ENCODE data around the gene ITGB5. TPM values are rescaled to one million over a fixed set of nuclear protein-coding genes. Genes with fewer than 3 reads are reported as not detected.

Gene ITGB5
- total RNA-seq, 2 experiments from 2014 or later = 0.47 to 0.85 TPM

GRCh38 chr3:124858275-124858674, 28.9 kb downstream of the ITGB5 start:
- DNase-seq (no peak), ATAC-seq (ENCODE audit: poor library complexity) (no peak)
- CTCF ChIA-PET = interaction anchor here (0.6 kb wide), 1 partner anchor 56 kb away, joined by 3 read pairs; no protein-coding TSS in a partner anchor
- Mint-ChIP-seq H3K27ac (no peak overlapping the region), H3K4me3 (no peak overlapping the region), H3K27me3 (peaks cover 8% of the 10 kb centered on the region), H3K4me1 (ENCODE audit: low read depth) (no peaks in the 10 kb centered on the region), H3K9me3 (no peaks in the 10 kb centered on the region), H3K36me3 (ENCODE audit: low read depth) (no peaks in the 10 kb centered on the region)
- Histone ChIP-seq H3K9me3 (ENCODE audit: control insufficient read depth in 1 of 2, insufficient read depth in 1 of 2, low read length in 2 of 2) (no peaks in the 10 kb centered on the region), H3K4me1 (ENCODE audit: insufficient read depth, low read length) (no peaks in the 10 kb centered on the region), H3K27ac (ENCODE audit: low read depth in 1 of 2, low read length in 2 of 2) (no peak overlapping the region), H3K4me3 (ENCODE audit: low read length) (no peak overlapping the region), H3K36me3 (ENCODE audit: insufficient read depth, low read length) (no peaks in the 10 kb centered on the region), H3K27me3 (ENCODE audit: control insufficient read depth in 1 of 2, insufficient read depth in 2 of 2, low read length in 2 of 2) (peaks cover 0 to 4% of the 10 kb centered on the region in 2 experiments)
- intact Hi-C loops (cut with DNase I, micrococcal nuclease) = no loop called here
- TF ChIP-seq CTCF (IDR thresholded peaks at IDR 0.05) = no peak
- POLR2A ChIA-PET = no interaction called here

DNA sequence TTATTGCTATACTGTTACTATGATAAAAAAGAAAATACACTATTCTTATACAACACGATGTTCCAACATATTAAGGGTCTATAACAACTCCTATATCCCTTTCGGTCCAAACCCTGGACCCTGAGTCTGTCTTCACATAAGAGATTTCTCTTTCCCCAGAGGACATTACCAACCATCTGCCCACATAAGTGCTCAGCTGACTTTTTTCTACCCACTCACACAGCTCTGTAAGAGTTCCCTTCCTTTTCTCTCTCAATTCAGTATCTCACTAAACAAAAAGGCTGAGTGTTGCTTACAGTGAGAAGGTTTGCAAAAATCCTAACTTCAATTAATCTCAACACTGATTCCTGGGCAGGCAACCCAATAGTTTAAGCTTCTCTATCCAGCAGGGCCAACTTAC, 30.5 kb downstream of the ITGB5 start:
- Histone ChIP-seq H3K4me3 (ENCODE audit: low read length) (no peak overlapping the region), H3K27me3 (ENCODE audit: control insufficient read depth in 1 of 2, insufficient read depth in 2 of 2, low read length in 2 of 2) (peaks cover 0 to 4% of the 10 kb centered on the region in 2 experiments), H3K9me3 (ENCODE audit: control insufficient read depth in 1 of 2, insufficient read depth in 1 of 2, low read length in 2 of 2) (no peaks in the 10 kb centered on the region), H3K36me3 (ENCODE audit: insufficient read depth, low read length) (no peaks in the 10 kb centered on the region), H3K27ac (ENCODE audit: low read depth in 1 of 2, low read length in 2 of 2) (no peak overlapping the region), H3K4me1 (ENCODE audit: insufficient read depth, low read length) (no peaks in the 10 kb centered on the region)
- Mint-ChIP-seq H3K27ac (no peak overlapping the region), H3K36me3 (ENCODE audit: low read depth) (no peaks in the 10 kb centered on the region), H3K9me3 (no peaks in the 10 kb centered on the region), H3K27me3 (peaks cover 8% of the 10 kb centered on the region), H3K4me3 (no peak overlapping the region), H3K4me1 (ENCODE audit: low read depth) (no peaks in the 10 kb centered on the region)
- no peak for ATAC-seq (ENCODE audit: poor library complexity)
- POLR2A ChIA-PET = no interaction called here
- DNase-seq = no peak
- CTCF ChIA-PET = no interaction called here
- intact Hi-C loops (cut with DNase I, micrococcal nuclease) = no loop called here
- TF ChIP-seq CTCF (IDR thresholded peaks at IDR 0.05) = no peak

DNA sequence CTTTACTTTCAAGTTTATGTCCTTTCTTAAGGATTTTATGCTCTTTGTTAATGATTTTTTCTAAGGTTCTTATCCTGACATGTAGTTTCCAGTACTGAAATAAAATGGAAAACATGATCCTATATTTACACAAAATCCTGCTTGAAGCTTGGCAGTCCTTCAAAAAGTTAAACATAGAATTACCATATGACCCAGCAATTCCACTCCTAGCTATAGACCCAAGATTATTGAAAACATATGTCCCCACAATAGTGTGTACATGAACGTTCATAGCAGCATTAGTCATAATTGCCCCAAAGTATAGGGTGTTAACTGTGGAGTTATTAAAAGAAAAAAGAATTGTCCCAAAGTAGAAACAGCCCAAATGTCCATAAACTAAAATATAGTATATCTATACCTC, 33.2 kb downstream of the ITGB5 start:
- intact Hi-C loops (cut with DNase I, micrococcal nuclease) = no loop called here
- ChIA-PET POLR2A (no interaction called here), CTCF (no interaction called here)
- no peaks in the 10 kb centered on the region for H3K4me1 Mint-ChIP-seq (ENCODE audit: low read depth)
- Histone ChIP-seq H3K27ac (ENCODE audit: low read depth in 1 of 2, low read length in 2 of 2) (no peak overlapping the region), H3K4me3 (ENCODE audit: low read length) (no peak overlapping the region), H3K36me3 (ENCODE audit: insufficient read depth, low read length) (no peaks in the 10 kb centered on the region), H3K27me3 (ENCODE audit: control insufficient read depth in 1 of 2, insufficient read depth in 2 of 2, low read length in 2 of 2) (no peaks in the 10 kb centered on the region), H3K4me1 (ENCODE audit: insufficient read depth, low read length) (no peaks in the 10 kb centered on the region), H3K9me3 (ENCODE audit: control insufficient read depth in 1 of 2, insufficient read depth in 1 of 2, low read length in 2 of 2) (no peaks in the 10 kb centered on the region)
- no peak for TF ChIP-seq CTCF (IDR thresholded peaks at IDR 0.05)
- H3K27ac Mint-ChIP-seq = no peak overlapping the region
- H3K9me3 Mint-ChIP-seq = no peaks in the 10 kb centered on the region
- H3K36me3 Mint-ChIP-seq (ENCODE audit: low read depth) = no peaks in the 10 kb centered on the region
- H3K27me3 Mint-ChIP-seq = peaks cover 8% of the 10 kb centered on the region
- ATAC-seq (ENCODE audit: poor library complexity) (no peak), DNase-seq (no peak)
- H3K4me3 Mint-ChIP-seq = no peak overlapping the region

Measured in CD4-positive, alpha-beta T cell (primary cell).